H1 (cell line): ENCODE measurements around the gene PID1.

ENCODE experiments used
- EZH2 ChIP-seq: fragments of 200-600 bp; sonication (generic); IDR thresholded peaks from 2 replicates; pipeline ENCODE4 v1.7.1; 2012; ENCODE audit warnings: low read depth, mild to moderate bottlenecking, moderate library complexity, low read length, inconsistent platforms; ENCODE audit not compliant: severe bottlenecking
- POLR2AphosphoS5 ChIP-seq: IDR thresholded peaks from 2 replicates; pipeline ENCODE4 v1.6.1; 2011; ENCODE audit warnings: low read depth, low read length
- TF ChIP-seq, protein P1 (sequence below), 3 experiments: IDR thresholded peaks; 1 replicate in 2 of 3; 2 replicates in 1 of 3; pipeline versions ENCODE4 v1.5.1 to v1.6.1; 2011; ENCODE audit warnings: low read length in 3 of 3, mild to moderate bottlenecking in 3 of 3, inconsistent platforms in 2 of 3, low read depth in 1 of 3, moderate library complexity in 1 of 3; ENCODE audit not compliant: insufficient read depth in 1 of 3; ENCODE audit errors: control extremely low read depth in 1 of 3

DNA sequence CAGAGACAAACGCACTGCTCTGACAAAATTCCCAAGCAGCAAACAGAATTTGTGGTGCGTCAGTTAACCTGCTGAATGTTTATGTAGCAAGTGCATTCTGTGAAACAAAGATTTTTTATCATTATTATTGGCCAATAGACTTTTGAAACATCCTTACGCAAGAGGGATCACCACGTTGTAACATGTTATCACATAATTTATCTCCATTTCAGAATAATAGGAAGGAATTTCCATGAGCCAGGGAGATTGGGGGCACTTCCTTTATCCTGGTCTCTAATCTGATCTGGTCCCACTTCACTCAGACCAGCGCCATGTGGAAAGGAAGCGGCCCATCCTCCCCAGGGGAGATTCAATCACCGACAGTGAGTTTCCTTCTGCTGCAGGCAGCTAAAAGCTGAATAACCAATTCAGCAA lies 166.1 kb downstream of the PID1 start:
- TF ChIP-seq, protein P1, sequence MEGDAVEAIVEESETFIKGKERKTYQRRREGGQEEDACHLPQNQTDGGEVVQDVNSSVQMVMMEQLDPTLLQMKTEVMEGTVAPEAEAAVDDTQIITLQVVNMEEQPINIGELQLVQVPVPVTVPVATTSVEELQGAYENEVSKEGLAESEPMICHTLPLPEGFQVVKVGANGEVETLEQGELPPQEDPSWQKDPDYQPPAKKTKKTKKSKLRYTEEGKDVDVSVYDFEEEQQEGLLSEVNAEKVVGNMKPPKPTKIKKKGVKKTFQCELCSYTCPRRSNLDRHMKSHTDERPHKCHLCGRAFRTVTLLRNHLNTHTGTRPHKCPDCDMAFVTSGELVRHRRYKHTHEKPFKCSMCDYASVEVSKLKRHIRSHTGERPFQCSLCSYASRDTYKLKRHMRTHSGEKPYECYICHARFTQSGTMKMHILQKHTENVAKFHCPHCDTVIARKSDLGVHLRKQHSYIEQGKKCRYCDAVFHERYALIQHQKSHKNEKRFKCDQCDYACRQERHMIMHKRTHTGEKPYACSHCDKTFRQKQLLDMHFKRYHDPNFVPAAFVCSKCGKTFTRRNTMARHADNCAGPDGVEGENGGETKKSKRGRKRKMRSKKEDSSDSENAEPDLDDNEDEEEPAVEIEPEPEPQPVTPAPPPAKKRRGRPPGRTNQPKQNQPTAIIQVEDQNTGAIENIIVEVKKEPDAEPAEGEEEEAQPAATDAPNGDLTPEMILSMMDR (IDR thresholded peaks at IDR 0.05; ENCODE audit: control extremely low read depth in 1 of 3, insufficient read depth in 1 of 3, low read depth in 1 of 3, low read length in 3 of 3) = no peak
- no peak for TF ChIP-seq POLR2AphosphoS5
- TF ChIP-seq EZH2 = no peak
